ENCODE results near the gene ARHGAP24.
"Not testable (repeated sequence)": the region's sequence is repeated elsewhere in the genome, so short reads cannot be mapped to it uniquely, and the experiment has no call there.

DNA sequence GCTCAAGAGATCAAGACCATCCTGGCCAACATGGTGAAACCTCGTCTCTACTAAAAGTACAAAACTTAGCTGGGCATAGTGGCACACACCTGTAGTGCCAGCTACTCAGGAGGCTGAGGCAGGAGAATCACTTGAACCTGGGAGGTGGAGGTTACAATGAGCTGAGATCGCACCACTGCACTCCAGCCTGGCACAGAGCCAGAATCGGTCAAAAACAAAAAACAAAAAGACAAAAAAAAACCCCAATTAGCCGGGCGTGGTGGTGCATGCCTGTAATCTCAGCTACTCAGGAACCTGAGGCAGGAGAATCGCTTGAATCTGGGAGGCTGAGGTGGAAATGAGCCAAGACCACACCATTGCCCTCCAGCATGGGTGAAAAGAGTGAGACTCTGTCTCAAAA, 378.8 kb downstream of the ARHGAP24 start:
- TF ChIP-seq, protein P1, sequence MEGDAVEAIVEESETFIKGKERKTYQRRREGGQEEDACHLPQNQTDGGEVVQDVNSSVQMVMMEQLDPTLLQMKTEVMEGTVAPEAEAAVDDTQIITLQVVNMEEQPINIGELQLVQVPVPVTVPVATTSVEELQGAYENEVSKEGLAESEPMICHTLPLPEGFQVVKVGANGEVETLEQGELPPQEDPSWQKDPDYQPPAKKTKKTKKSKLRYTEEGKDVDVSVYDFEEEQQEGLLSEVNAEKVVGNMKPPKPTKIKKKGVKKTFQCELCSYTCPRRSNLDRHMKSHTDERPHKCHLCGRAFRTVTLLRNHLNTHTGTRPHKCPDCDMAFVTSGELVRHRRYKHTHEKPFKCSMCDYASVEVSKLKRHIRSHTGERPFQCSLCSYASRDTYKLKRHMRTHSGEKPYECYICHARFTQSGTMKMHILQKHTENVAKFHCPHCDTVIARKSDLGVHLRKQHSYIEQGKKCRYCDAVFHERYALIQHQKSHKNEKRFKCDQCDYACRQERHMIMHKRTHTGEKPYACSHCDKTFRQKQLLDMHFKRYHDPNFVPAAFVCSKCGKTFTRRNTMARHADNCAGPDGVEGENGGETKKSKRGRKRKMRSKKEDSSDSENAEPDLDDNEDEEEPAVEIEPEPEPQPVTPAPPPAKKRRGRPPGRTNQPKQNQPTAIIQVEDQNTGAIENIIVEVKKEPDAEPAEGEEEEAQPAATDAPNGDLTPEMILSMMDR (IDR thresholded peaks at IDR 0.05; ENCODE audit: insufficient read depth, low read length, poor library complexity, severe bottlenecking) = not testable (repeated sequence)
- not testable (repeated sequence) for TF ChIP-seq EZH2phosphoT487 (conservative IDR thresholded peaks at IDR 0.05; ENCODE audit: low read length)
